Fibroblast of upper back skin (primary cell): ENCODE measurements around the gene DHDDS.
"Not testable (repeated sequence)": the region's sequence is repeated elsewhere in the genome, so short reads cannot be mapped to it uniquely, and the experiment has no call there.

Experiments
- DNase-seq: peaks from one replicate; pipeline ENCODE4 v3.0.0-alpha.2; 2013

DHDDS gene

GRCh38 chr1:26431979-26432695 is at the start of gene DHDDS:
Gene DHDDS (plus strand): TSS chr1:26432321. CDS start chr1:26432946, 625 bp downstream.
- peak; percentile 98 for DNase-seq

GRCh38 chr1:26384076-26384475 is 48.0 kb upstream of the DHDDS start:
- DNase-seq: no peak

GRCh38 chr1:26385063-26385462 is 47.1 kb upstream of the DHDDS start:
- not testable (repeated sequence) for DNase-seq

GRCh38 chr1:26387447-26387846 is 44.7 kb upstream of the DHDDS start:
- peak; percentile 18 for DNase-seq

GRCh38 chr1:26388791-26389445 is 43.2 kb upstream of the DHDDS start:
- peak; percentile 17 for DNase-seq

- no peak for DNase-seq
Measured at GRCh38 chr1:26389604-26390247, 42.4 kb upstream of the DHDDS start.

GRCh38 chr1:26391450-26391849 is 40.7 kb upstream of the DHDDS start:
- peak; percentile 61 for DNase-seq

- DNase-seq: no peak
Measured at GRCh38 chr1:26395754-26396153, 36.4 kb upstream of the DHDDS start.

GRCh38 chr1:26399034-26399433 is 33.1 kb upstream of the DHDDS start:
- no peak for DNase-seq

GRCh38 chr1:26401891-26402290 is 30.2 kb upstream of the DHDDS start:
- DNase-seq: no peak

- DNase-seq: no peak
Measured at GRCh38 chr1:26403656-26404055, 28.5 kb upstream of the DHDDS start.

GRCh38 chr1:26404641-26405040 is 27.5 kb upstream of the DHDDS start:
- no peak for DNase-seq

GRCh38 chr1:26405281-26405915 is 26.7 kb upstream of the DHDDS start:
- DNase-seq: peak; percentile 68

- DNase-seq: peak; percentile 69
Measured at GRCh38 chr1:26408604-26409003, 23.5 kb upstream of the DHDDS start.

GRCh38 chr1:26409191-26409807 is 22.8 kb upstream of the DHDDS start:
- DNase-seq: no peak

GRCh38 chr1:26410706-26411623 is 21.2 kb upstream of the DHDDS start, which contains the start of gene LIN28A:
Gene LIN28A (plus strand): TSS chr1:26410817. CDS start chr1:26410892, 75 bp downstream.
- no peak for DNase-seq

GRCh38 chr1:26411624-26412074 is 20.5 kb upstream of the DHDDS start:
- no peak for DNase-seq

- DNase-seq: no peak
Measured at GRCh38 chr1:26412180-26412840, 19.8 kb upstream of the DHDDS start.

- DNase-seq: no peak
Measured at GRCh38 chr1:26413031-26413430, 19.1 kb upstream of the DHDDS start.

GRCh38 chr1:26417111-26417759 is 14.9 kb upstream of the DHDDS start:
- peak; percentile 51 for DNase-seq
